ENCODE measurements around the gene GHR. TPM values are rescaled to one million over a fixed set of nuclear protein-coding genes. Genes with fewer than 3 reads are reported as not detected.
A peak's percentile ranks its signal among the peaks of the same experiment; 100 is the strongest.

The GHR gene
- total RNA-seq, 1 experiment from 2014 or later: 1.8 TPM

- CTCF ChIA-PET: interaction anchor here (0.6 kb wide), 1 partner anchor 63 kb away, joined by 6 read pairs; no protein-coding TSS in a partner anchor
- Mint-ChIP-seq H3K27ac (ENCODE audit: low read depth, unreplicated experiment) (no peak overlapping the region), H3K36me3 (ENCODE audit: insufficient read depth, unreplicated experiment) (no peaks in the 10 kb centered on the region), H3K9me3 (ENCODE audit: unreplicated experiment) (no peaks in the 10 kb centered on the region), H3K4me1 (ENCODE audit: insufficient read depth, unreplicated experiment) (peaks cover 4% of the 10 kb centered on the region), H3K4me3 (ENCODE audit: unreplicated experiment) (no peak overlapping the region), H3K27me3 (ENCODE audit: insufficient read depth, unreplicated experiment) (no peaks in the 10 kb centered on the region)
- no TSS peak for BruUV-seq (replicated peaks)
- POLR2A ChIA-PET: interaction anchor here (1.5 kb wide), 1 partner anchor 8 kb away, joined by 3 read pairs; no protein-coding TSS in a partner anchor
- TF ChIP-seq, protein P1, sequence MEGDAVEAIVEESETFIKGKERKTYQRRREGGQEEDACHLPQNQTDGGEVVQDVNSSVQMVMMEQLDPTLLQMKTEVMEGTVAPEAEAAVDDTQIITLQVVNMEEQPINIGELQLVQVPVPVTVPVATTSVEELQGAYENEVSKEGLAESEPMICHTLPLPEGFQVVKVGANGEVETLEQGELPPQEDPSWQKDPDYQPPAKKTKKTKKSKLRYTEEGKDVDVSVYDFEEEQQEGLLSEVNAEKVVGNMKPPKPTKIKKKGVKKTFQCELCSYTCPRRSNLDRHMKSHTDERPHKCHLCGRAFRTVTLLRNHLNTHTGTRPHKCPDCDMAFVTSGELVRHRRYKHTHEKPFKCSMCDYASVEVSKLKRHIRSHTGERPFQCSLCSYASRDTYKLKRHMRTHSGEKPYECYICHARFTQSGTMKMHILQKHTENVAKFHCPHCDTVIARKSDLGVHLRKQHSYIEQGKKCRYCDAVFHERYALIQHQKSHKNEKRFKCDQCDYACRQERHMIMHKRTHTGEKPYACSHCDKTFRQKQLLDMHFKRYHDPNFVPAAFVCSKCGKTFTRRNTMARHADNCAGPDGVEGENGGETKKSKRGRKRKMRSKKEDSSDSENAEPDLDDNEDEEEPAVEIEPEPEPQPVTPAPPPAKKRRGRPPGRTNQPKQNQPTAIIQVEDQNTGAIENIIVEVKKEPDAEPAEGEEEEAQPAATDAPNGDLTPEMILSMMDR (IDR thresholded peaks at IDR 0.05; ENCODE audit: unreplicated experiment): no peak
- DNase-seq (ENCODE audit: unreplicated experiment): peak; percentile 7
- intact Hi-C loops (cut with micrococcal nuclease): no loop called here
Measured at GRCh38 chr5:42467981-42468524, 44.8 kb downstream of the GHR start.

DNA sequence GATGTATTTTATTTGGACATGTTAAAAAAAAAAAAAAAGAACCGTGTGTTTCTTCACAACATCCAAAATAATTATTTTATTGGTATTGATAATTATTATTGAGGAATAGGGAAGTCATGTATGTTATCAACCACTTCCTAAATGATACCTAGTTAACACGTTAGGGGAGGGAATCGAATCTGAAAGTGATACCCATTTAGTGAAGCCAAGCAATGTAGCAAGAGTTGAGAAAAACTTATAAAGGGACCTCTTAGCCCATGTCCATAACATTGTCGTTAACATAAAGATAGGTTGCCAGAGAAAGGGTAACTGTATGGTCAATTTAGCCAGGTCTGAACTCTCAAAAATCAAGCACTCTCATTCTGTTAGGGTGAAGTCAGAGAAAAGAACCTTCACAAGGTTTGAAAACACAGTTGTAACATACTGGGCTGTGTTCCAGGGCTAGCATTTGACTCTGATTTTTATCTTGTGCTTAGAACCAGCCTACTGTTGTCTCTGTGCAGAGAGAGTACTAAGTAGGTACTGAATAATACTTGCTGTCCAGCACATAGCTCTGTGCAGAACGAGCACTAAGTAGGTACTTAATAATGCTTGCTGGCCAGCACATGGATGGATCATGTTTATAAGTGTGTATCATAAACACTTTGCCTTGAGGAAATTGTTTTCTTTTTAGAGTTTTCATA is 60.4 kb downstream of the GHR start:
- BruUV-seq (replicated peaks): no TSS peak
- ChIA-PET CTCF (interaction anchor here (0.6 to 0.7 kb wide), 2 partner anchors 50 to 58 kb away, joined by 3 to 5 read pairs; no protein-coding TSS in a partner anchor), POLR2A (interaction anchor here (4.6 kb wide), 1 partner anchor 11 kb away, joined by 16 read pairs; no protein-coding TSS in a partner anchor)
- no peak for DNase-seq (ENCODE audit: unreplicated experiment)
- Mint-ChIP-seq H3K9me3 (ENCODE audit: unreplicated experiment) (no peaks in the 10 kb centered on the region), H3K27me3 (ENCODE audit: insufficient read depth, unreplicated experiment) (no peaks in the 10 kb centered on the region), H3K4me3 (ENCODE audit: unreplicated experiment) (no peak overlapping the region), H3K36me3 (ENCODE audit: insufficient read depth, unreplicated experiment) (no peaks in the 10 kb centered on the region), H3K27ac (ENCODE audit: low read depth, unreplicated experiment) (no peak overlapping the region), H3K4me1 (ENCODE audit: insufficient read depth, unreplicated experiment) (no peaks in the 10 kb centered on the region)
- TF ChIP-seq, protein P1 (IDR thresholded peaks at IDR 0.05; ENCODE audit: unreplicated experiment): no peak
- intact Hi-C loops (cut with micrococcal nuclease): no loop called here

- ChIA-PET CTCF (interaction anchor here (0.6 kb wide), 1 partner anchor 98 kb away, joined by 3 read pairs; no protein-coding TSS in a partner anchor), POLR2A (interaction anchor here (1.5 to 4.6 kb wide), 2 partner anchors 8 to 64 kb away, joined by 4 to 16 read pairs; partner anchors contain the start of gene GHR)
- no TSS peak for BruUV-seq (replicated peaks)
- Mint-ChIP-seq H3K27ac (ENCODE audit: low read depth, unreplicated experiment) (no peak overlapping the region), H3K4me3 (ENCODE audit: unreplicated experiment) (no peak overlapping the region), H3K4me1 (ENCODE audit: insufficient read depth, unreplicated experiment) (no peaks in the 10 kb centered on the region), H3K9me3 (ENCODE audit: unreplicated experiment) (no peaks in the 10 kb centered on the region), H3K27me3 (ENCODE audit: insufficient read depth, unreplicated experiment) (no peaks in the 10 kb centered on the region), H3K36me3 (ENCODE audit: insufficient read depth, unreplicated experiment) (no peaks in the 10 kb centered on the region)
- TF ChIP-seq, protein P1 (IDR thresholded peaks at IDR 0.05; ENCODE audit: unreplicated experiment): no peak
- DNase-seq (ENCODE audit: unreplicated experiment): no peak
- intact Hi-C loops (cut with micrococcal nuclease): no loop called here
Measured at GRCh38 chr5:42487077-42487476, 63.8 kb downstream of the GHR start.

GRCh38 chr5:42487821-42488220 is 64.6 kb downstream of the GHR start:
- intact Hi-C loops (cut with micrococcal nuclease): no loop called here
- no peak overlapping the region for H3K4me3 Mint-ChIP-seq (ENCODE audit: unreplicated experiment)
- H3K36me3 Mint-ChIP-seq (ENCODE audit: insufficient read depth, unreplicated experiment): no peaks in the 10 kb centered on the region
- TF ChIP-seq, protein P1 (IDR thresholded peaks at IDR 0.05; ENCODE audit: unreplicated experiment): no peak
- H3K4me1 Mint-ChIP-seq (ENCODE audit: insufficient read depth, unreplicated experiment): no peaks in the 10 kb centered on the region
- POLR2A ChIA-PET: interaction anchor here (1.5 to 4.6 kb wide), 2 partner anchors 7 to 64 kb away, joined by 4 to 16 read pairs; partner anchors contain the start of gene GHR
- no peak overlapping the region for H3K27ac Mint-ChIP-seq (ENCODE audit: low read depth, unreplicated experiment)
- H3K27me3 Mint-ChIP-seq (ENCODE audit: insufficient read depth, unreplicated experiment): no peaks in the 10 kb centered on the region
- no peak for DNase-seq (ENCODE audit: unreplicated experiment)
- no TSS peak for BruUV-seq (replicated peaks)
- no peaks in the 10 kb centered on the region for H3K9me3 Mint-ChIP-seq (ENCODE audit: unreplicated experiment)
- CTCF ChIA-PET: interaction anchor here (0.6 kb wide), 2 partner anchors 97 to 551 kb away, joined by 3 read pairs; no protein-coding TSS in a partner anchor

Measured in MCF 10A (cell line).